ENCODE data around the gene FEM1B.

The FEM1B gene

DNA sequence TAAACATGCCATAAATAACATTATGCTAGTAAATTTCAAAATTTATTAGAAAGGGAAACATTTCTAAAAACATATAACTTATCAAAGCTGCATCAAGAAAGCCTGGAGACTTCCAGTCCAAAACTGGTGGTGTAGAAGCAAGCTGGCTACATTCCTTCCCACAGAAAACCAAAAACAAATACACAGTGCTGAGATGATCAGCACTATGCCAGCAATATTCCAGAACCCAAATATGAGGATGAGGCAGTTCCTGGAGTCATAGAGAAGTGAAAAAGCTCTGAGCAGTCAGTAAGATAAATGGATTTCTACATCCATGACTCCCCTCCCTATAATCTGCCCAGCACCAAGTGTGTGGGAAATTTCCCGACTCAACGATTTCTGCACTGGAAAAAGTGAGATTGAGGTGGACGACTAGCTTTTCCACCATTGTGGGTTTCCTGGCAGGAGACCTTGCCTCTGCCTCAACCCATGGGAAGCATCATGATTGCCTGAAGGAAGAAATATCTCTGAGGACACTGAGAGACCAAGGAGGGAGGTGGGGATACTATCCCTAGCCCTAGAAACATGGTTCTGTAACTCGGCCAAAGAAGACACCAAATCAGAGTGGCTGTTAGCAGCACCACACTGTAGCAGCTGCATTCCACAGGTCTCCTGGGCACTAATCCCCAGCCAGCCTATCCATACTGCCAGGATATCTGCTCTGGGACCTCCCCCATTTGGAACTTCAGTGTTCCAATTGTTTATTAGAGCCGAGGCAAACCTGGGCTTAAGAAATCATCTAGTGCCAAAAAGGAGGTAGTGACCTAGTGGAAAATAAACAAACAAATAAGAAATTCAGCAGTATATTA is 36.2 kb upstream of the FEM1B start:
- DNase-seq (ENCODE audit: low read depth), result peak; percentile 18
- H3K4me3 ChIP-seq (ENCODE audit: low read depth, low read length), result no peak overlapping the region
- TF ChIP-seq, protein P1, sequence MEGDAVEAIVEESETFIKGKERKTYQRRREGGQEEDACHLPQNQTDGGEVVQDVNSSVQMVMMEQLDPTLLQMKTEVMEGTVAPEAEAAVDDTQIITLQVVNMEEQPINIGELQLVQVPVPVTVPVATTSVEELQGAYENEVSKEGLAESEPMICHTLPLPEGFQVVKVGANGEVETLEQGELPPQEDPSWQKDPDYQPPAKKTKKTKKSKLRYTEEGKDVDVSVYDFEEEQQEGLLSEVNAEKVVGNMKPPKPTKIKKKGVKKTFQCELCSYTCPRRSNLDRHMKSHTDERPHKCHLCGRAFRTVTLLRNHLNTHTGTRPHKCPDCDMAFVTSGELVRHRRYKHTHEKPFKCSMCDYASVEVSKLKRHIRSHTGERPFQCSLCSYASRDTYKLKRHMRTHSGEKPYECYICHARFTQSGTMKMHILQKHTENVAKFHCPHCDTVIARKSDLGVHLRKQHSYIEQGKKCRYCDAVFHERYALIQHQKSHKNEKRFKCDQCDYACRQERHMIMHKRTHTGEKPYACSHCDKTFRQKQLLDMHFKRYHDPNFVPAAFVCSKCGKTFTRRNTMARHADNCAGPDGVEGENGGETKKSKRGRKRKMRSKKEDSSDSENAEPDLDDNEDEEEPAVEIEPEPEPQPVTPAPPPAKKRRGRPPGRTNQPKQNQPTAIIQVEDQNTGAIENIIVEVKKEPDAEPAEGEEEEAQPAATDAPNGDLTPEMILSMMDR (IDR thresholded peaks at IDR 0.05; ENCODE audit: control insufficient read depth, extremely low read depth, insufficient read depth), result no peak

DNA sequence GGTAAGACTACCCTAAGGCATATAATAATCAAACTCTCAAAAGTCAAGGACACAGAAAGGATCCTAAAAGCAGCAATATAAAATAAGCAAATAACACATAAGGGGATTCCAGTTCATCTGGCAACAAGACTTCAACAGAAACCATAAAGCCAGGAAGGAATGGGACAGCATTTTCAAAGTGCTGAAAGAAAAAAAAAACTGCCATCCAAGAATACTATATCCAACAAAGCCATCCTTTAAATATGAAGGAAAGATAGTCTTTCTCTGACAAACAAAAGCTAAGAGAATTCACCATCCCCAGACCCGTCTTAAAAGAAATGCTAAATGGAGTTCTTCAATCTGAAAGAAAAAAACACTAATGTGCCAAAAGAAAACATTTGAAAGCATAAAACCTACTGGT is 33.3 kb upstream of the FEM1B start:
- DNase-seq (ENCODE audit: low read depth), result no peak
- TF ChIP-seq, protein P1 (IDR thresholded peaks at IDR 0.05; ENCODE audit: control insufficient read depth, extremely low read depth, insufficient read depth), result no peak
- H3K4me3 ChIP-seq (ENCODE audit: low read depth, low read length), result no peak overlapping the region

DNA sequence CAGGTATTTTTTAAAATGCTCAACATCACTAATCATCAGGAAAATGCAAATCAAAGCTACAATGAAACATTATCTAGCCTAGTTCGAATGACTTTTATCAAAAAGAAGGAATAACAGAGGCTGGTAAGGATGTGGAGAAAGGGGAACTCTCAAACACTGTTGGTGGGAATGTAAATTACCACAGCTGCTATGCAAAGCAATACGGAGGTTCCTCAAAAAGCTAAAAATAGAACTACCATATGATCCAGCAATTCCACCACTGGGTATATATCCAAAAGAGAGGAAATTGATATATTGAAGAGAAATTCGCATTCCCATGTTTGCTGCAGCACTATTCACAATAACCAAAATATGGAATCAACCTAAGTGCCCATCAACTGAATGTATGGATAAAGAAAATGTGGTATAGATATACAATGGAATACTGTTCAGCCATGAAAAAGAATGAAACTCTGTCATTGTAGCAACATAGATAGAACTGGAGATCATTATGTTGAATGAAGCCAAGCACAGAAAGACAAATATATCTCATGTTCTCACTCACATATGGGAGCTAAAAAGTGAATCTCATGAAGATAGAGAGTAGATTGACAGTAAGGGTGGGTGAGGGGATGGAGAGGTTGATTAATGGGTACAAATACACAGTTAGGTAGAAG is 28.4 kb upstream of the FEM1B start:
- no peak for DNase-seq (ENCODE audit: low read depth)
- H3K4me3 ChIP-seq (ENCODE audit: low read depth, low read length), result no peak overlapping the region
- TF ChIP-seq, protein P1 (IDR thresholded peaks at IDR 0.05; ENCODE audit: control insufficient read depth, extremely low read depth, insufficient read depth), result no peak

DNA sequence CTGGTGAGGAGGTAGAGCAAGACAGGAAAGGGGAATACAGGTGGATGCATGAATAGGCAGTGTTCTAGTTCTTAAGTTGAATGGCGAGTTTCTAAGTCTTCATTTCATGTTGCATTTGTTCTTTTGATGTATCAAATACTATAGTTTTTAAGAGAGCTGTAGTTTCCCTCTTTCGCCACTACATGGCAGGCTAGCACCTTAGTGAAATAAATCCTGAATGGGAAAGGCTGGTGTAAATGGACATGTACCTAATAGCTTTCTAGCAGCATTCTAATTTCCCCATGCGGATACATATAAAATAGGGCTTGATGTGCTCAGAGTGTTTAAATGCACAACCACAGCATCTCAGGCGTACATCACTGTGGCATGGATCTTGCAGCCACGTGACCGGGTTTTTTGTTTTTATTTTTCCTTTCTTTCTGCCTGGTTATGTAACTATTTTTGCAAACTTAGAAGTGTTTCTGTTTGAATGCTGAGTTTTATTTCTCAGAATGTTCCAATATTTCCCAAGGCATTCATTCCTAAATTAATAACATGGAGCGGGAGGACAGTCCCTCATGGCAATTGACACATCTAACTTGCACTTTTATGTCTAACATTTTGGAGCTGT is 24.5 kb upstream of the FEM1B start:
- peak; percentile 62 for DNase-seq (ENCODE audit: low read depth)
- no peak overlapping the region for H3K4me3 ChIP-seq (ENCODE audit: low read depth, low read length)
- TF ChIP-seq, protein P1 (IDR thresholded peaks at IDR 0.05; ENCODE audit: control insufficient read depth, extremely low read depth, insufficient read depth), result peak; percentile 86

DNA sequence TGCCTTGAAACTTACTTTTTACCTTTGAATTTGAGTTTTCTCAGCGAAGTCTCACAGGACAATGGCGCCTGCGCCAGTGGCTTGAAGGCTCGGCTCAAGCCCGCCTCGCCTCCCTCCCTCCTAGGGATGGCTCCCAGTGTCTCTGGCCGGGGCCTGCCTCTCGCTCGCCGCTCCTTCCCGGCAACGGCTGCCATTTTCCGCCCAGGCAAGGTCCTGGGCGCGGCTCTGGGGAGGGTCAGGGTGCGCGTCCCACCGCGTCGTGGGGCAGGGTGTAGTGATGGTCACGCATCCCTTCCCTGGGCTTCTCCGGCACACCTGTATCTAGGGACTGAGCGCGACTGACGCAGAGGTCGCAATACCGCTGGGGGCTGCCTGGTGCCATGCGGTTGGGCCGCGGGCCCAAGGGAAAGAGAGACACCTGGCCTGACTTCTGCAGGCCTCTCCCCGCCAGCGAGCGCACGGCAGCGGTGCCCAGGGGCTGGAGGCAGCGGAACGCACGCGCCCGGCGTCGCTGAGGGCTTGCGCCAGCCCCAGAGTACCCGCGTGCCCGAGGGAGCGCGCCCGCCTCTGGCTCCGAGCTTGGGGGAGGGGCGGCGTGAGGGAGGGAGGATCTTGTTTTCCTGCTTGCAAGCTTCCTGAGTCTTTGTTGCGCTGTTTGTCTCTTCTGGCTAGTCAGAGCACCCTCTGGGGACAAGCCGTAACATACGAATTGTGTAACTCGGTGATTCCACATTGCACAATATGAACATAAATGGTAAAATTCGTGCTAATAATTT is 20.7 kb upstream of the FEM1B start:
- DNase-seq (ENCODE audit: low read depth), result no peak
- no peak overlapping the region for H3K4me3 ChIP-seq (ENCODE audit: low read depth, low read length)
- TF ChIP-seq, protein P1 (IDR thresholded peaks at IDR 0.05; ENCODE audit: control insufficient read depth, extremely low read depth, insufficient read depth), result no peak

DNA sequence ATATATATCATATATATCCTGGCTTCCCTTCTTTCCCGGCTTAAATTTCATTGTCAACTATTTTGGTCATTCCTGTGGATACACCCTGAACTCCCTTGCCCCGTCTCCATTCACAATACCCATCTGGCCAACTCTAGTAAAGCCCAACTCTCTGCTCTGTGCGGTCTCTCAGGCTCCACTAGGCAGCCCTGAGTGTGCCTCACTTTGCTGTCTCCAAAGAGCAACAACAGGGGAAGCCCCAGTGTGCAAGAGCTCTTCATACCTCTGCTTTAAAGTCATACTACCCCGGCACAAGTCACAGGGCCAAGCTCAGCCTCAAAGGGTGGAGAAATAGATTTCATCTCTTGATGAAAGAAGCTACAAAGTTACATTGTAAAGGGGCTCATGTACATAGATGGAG is 18.9 kb upstream of the FEM1B start:
- no peak overlapping the region for H3K4me3 ChIP-seq (ENCODE audit: low read depth, low read length)
- no peak for DNase-seq (ENCODE audit: low read depth)
- TF ChIP-seq, protein P1 (IDR thresholded peaks at IDR 0.05; ENCODE audit: control insufficient read depth, extremely low read depth, insufficient read depth), result no peak

Data from LNCaP clone FGC (cell line).